IMR-90 (cell line): ENCODE measurements around the gene TSHZ1. TPM values are rescaled to one million over a fixed set of nuclear protein-coding genes. Genes with fewer than 3 reads are reported as not detected.

Experiments
- ATAC-seq: fragments of 200-7000 bp; cut with Tn5 transposase; 2 replicates; pipeline ENCODE4 v1.9.1; 2020; ENCODE audit warnings: low read depth, mild to moderate bottlenecking, moderate library complexity
- BruUV-seq: library from RNA; stranded (reverse); fragments of 400-500 nt; replicated peaks from 2 replicates; lab custom pipeline; 2021; lab: Mats Ljungman, UMichigan
- CTCF ChIA-PET: fragments of 300-600 bp; formaldehyde crosslinking; extraction: SDS; loops from one replicate; lab custom pipeline; 2021; ENCODE audit warnings: antibody characterized with exemption; lab: Yijun Ruan, JAX
- POLR2A ChIA-PET: fragments of 300-600 bp; sonication (Branson Sonifier 250); formaldehyde crosslinking; loops from one replicate; lab custom pipeline; 2022; ENCODE audit warnings: antibody characterized with exemption; ENCODE audit not compliant: unreplicated experiment; lab: Charles Lee
- DNase-seq: peaks from one replicate; pipeline ENCODE4 v3.0.0; 2013
- H2AFZ ChIP-seq: replicated peaks from 2 replicates; pipeline ENCODE3; 2013; ENCODE audit warnings: low read length, mild to moderate bottlenecking; ENCODE audit not compliant: poor library complexity
- H2AK5ac ChIP-seq: 2 replicates; pipeline ENCODE4 v1.6.1; 2013; ENCODE audit warnings: low read depth, low read length, inconsistent platforms
- H2AK9ac ChIP-seq: replicated peaks from 2 replicates; pipeline ENCODE3; 2013; ENCODE audit warnings: mild to moderate bottlenecking, low read depth, low read length, moderate library complexity; ENCODE audit not compliant: poor library complexity
- H2BK120ac ChIP-seq: 2 replicates; pipeline ENCODE4 v1.6.1; 2013; ENCODE audit warnings: low read depth, low read length, inconsistent platforms
- H2BK15ac ChIP-seq: 3 replicates; pipeline ENCODE4 v1.6.1; 2013; ENCODE audit warnings: low read depth, low read length, inconsistent platforms
- H2BK20ac ChIP-seq: 2 replicates; pipeline ENCODE4 v1.6.1; 2013; ENCODE audit warnings: low read depth, mild to moderate bottlenecking, inconsistent platforms, low read length, moderate library complexity
- H2BK5ac ChIP-seq: 2 replicates; pipeline ENCODE4 v1.6.1; 2013; ENCODE audit warnings: mild to moderate bottlenecking, low read depth, low read length, inconsistent platforms; ENCODE audit not compliant: poor library complexity, severe bottlenecking
- H3K14ac ChIP-seq: replicated peaks from 2 replicates; pipeline ENCODE4 v1.6.1; 2013; ENCODE audit warnings: low read depth, low read length, inconsistent platforms
- H3K18ac ChIP-seq: 2 replicates; pipeline ENCODE4 v1.6.1; 2013; ENCODE audit warnings: low read depth, low read length, control low read depth
- H3K23ac ChIP-seq: 2 replicates; pipeline ENCODE4 v1.6.1; 2013; ENCODE audit warnings: low read depth, low read length, inconsistent platforms
- H3K27ac ChIP-seq: 2 replicates; pipeline ENCODE4 v1.5.1; 2013; ENCODE audit warnings: mild to moderate bottlenecking, control low read depth, low read length; ENCODE audit not compliant: insufficient read depth
- H3K27me3 ChIP-seq: 2 replicates; pipeline ENCODE4 v1.6.1; 2013; ENCODE audit warnings: low read length; ENCODE audit not compliant: control insufficient read depth, insufficient read depth
- H3K36me3 ChIP-seq: 2 replicates; pipeline ENCODE4 v1.6.1; 2013; ENCODE audit warnings: low read length, mixed read lengths; ENCODE audit not compliant: control insufficient read depth, insufficient read depth
- H3K4ac ChIP-seq: 2 replicates; pipeline ENCODE4 v1.6.1; 2013; ENCODE audit warnings: low read depth, low read length, inconsistent platforms
- H3K4me1 ChIP-seq: 2 replicates; pipeline ENCODE4 v1.6.1; 2013; ENCODE audit warnings: low read length, mixed read lengths; ENCODE audit not compliant: control insufficient read depth, insufficient read depth
- H3K4me2 ChIP-seq: 2 replicates; pipeline ENCODE4 v1.6.1; 2013; ENCODE audit warnings: low read depth, mild to moderate bottlenecking, control low read depth, low read length, moderate library complexity
- H3K4me3 ChIP-seq: 2 replicates; pipeline ENCODE4 v1.5.1; 2013; ENCODE audit warnings: low read depth, mild to moderate bottlenecking, control low read depth, low read length, moderate library complexity; ENCODE audit not compliant: insufficient read depth
- H3K56ac ChIP-seq: 2 replicates; pipeline ENCODE4 v1.6.1; 2013; ENCODE audit warnings: low read length, inconsistent platforms; ENCODE audit not compliant: insufficient read depth; ENCODE audit errors: extremely low read depth
- H3K79me1 ChIP-seq, 2 experiments: 2 replicates each; pipeline ENCODE4 v1.6.1; 2013; ENCODE audit warnings: low read length in 2 of 2, inconsistent platforms in 1 of 2, low read depth in 1 of 2
- H3K9ac ChIP-seq: 2 replicates; pipeline ENCODE4 v1.6.1; 2013; ENCODE audit warnings: low read depth, low read length, control low read depth
- H3K9me1 ChIP-seq: 2 replicates; pipeline ENCODE4 v1.6.1; 2013; ENCODE audit warnings: low read length, inconsistent platforms; ENCODE audit not compliant: insufficient read depth
- H3K9me3 ChIP-seq: 2 replicates; pipeline ENCODE4 v1.6.1; 2013; ENCODE audit warnings: low read length; ENCODE audit not compliant: control insufficient read depth, insufficient read depth
- H4K20me1 ChIP-seq: 2 replicates; pipeline ENCODE4 v1.6.1; 2013; ENCODE audit warnings: low read length, inconsistent platforms; ENCODE audit not compliant: insufficient read depth
- H4K5ac ChIP-seq: 2 replicates; pipeline ENCODE4 v1.6.1; 2013; ENCODE audit warnings: mild to moderate bottlenecking, low read depth, low read length, control low read depth
- H4K8ac ChIP-seq, 2 experiments: 2 replicates each; pipeline ENCODE4 v1.6.1; 2013; ENCODE audit warnings: low read depth in 2 of 2, low read length in 2 of 2, control low read depth in 1 of 2, inconsistent platforms in 1 of 2
- H4K91ac ChIP-seq: 2 replicates; pipeline ENCODE4 v1.6.1; 2013; ENCODE audit warnings: low read depth, low read length, inconsistent platforms; ENCODE audit not compliant: insufficient read depth
- CHD1 ChIP-seq: IDR thresholded peaks from 2 replicates; pipeline ENCODE4 v1.6.1; 2012; ENCODE audit warnings: low read depth, low read length, improper control_type of control experiment
- CTCF ChIP-seq: conservative IDR thresholded peaks from 2 replicates; pipeline ENCODE4 v1.5.1; 2012; ENCODE audit warnings: mild to moderate bottlenecking, low read depth, low read length, improper control_type of control experiment
- ELK1 ChIP-seq: fragments of 150-350 bp; IDR thresholded peaks from 2 replicates; pipeline ENCODE4 v1.6.1; 2016; ENCODE audit warnings: low read depth, mild to moderate bottlenecking, low read length, moderate library complexity, borderline replicate concordance
- MAFK ChIP-seq: IDR thresholded peaks from 2 replicates; pipeline ENCODE4 v1.6.1; 2012; ENCODE audit warnings: low read depth, low read length, improper control_type of control experiment
- MAZ ChIP-seq: IDR thresholded peaks from 2 replicates; pipeline ENCODE4 v1.6.1; 2012; ENCODE audit warnings: low read depth, mild to moderate bottlenecking, low read length, improper control_type of control experiment, moderate library complexity, borderline replicate concordance
- POLR2A ChIP-seq: IDR thresholded peaks from 2 replicates; pipeline ENCODE4 v1.6.1; 2012; ENCODE audit warnings: mild to moderate bottlenecking, low read depth, low read length
- RAD21 ChIP-seq: IDR thresholded peaks from 2 replicates; pipeline ENCODE4 v1.6.1; 2012; ENCODE audit warnings: low read length, improper control_type of control experiment
- SMC3 ChIP-seq: fragments of 150-350 bp; IDR thresholded peaks from 2 replicates; pipeline ENCODE4 v1.6.1; 2016; ENCODE audit warnings: low read depth, mild to moderate bottlenecking, antibody characterized with exemption, low read length, moderate library complexity
- WGBS, 2 experiments: methylation state at CpG; one replicate each; pipeline versions ENCODE4 v1.1.5 to v1.1.7; 2013; ENCODE audit warnings: missing lambda C conversion rate in 2 of 2; ENCODE audit not compliant: insufficient read length in 1 of 2; ENCODE audit errors: extremely low coverage in 2 of 2; 5-methylcytosine and 5-hydroxymethylcytosine counted together
- dilution Hi-C: fragments of 300-500 bp; cut with HindIII; formaldehyde crosslinking; loops from one replicate; pipeline ENCODE4 v1.14.3; 2018; ENCODE audit warnings: low sequenced_read_pairs; ENCODE audit not compliant: unreplicated experiment
- in situ Hi-C: fragments of 300-500 bp; cut with MboI; formaldehyde crosslinking; loops from 3 replicates; pipeline ENCODE4 v1.14.3; 2019; ENCODE audit warnings: low sequenced_read_pairs, inconsistent platforms, mixed read lengths
- intact Hi-C: fragments of 100-400 bp; cut with micrococcal nuclease; formaldehyde crosslinking; loops from 2 replicates; pipeline ENCODE4 v1.10.0; 2022
- polyA plus RNA-seq, 3 experiments: library from polyadenylated mRNA; depleted of rRNA; stranded (reverse); fragments of >200 nt; gene quantifications; 2 replicates each; pipeline ENCODE4 v1.2.3, GENCODE V29; 2012; ENCODE audit warnings: low replicate concordance in 1 of 3
- total RNA-seq: library from RNA; depleted of rRNA; stranded (reverse); fragments of >200 nt; gene quantifications from 2 replicates; pipeline ENCODE4 v1.2.3, GENCODE V29; 2012

The TSHZ1 gene
- total and polyA plus RNA-seq, 2 of the 4 experiments (the other 2 are of a cell fraction) = 7.1 to 10.0 TPM

- Histone ChIP-seq H3K14ac (no peak overlapping the region), H2BK5ac (no peak overlapping the region), H3K36me3 (no peaks in the 10 kb centered on the region), H3K4me1 (no peaks in the 10 kb centered on the region), H3K9me3 (0 out of 2 replicates have a peak, but pooled peaks cover 2% of the 10 kb centered on the region), H3K4ac (no peak overlapping the region), H3K9ac (no peak overlapping the region), H4K8ac (no peak overlapping the region), H3K4me3 (no peak overlapping the region), H3K79me1 (no peaks in the 10 kb centered on the region), H2BK15ac (no peak overlapping the region), H3K27me3 (peaks cover 3% of the 10 kb centered on the region; the same call in 1 of the 2 replicates), H4K91ac (no peak overlapping the region), H2AK9ac (no peak overlapping the region), H3K23ac (no peak overlapping the region), H3K18ac (no peak overlapping the region), H2BK20ac (no peak overlapping the region), H2AFZ (no peak overlapping the region), H4K20me1 (no peaks in the 10 kb centered on the region), H4K5ac (no peak overlapping the region), H2AK5ac (no peak overlapping the region), H3K27ac (no peak overlapping the region), H3K56ac (no peak overlapping the region), H3K4me2 (no peak overlapping the region), H3K9me1 (no peaks in the 10 kb centered on the region), H2BK120ac (no peak overlapping the region)
- intact Hi-C loops (no loop called here), in situ Hi-C loops (no loop called here), dilution Hi-C loops (no loop called here)
- ATAC-seq = no peak
- BruUV-seq = no TSS peak
- DNase-seq = no peak
- TF ChIP-seq CHD1 = no peak
- TF ChIP-seq RAD21 = no peak
- TF ChIP-seq MAZ = no peak
- no peak for TF ChIP-seq CTCF
- no peak for TF ChIP-seq SMC3
- no peak for TF ChIP-seq POLR2A
- TF ChIP-seq MAFK = no peak
- no peak for TF ChIP-seq ELK1
- POLR2A ChIA-PET = interaction anchor here (0.7 kb wide), 1 partner anchor 25 kb away, joined by 3 read pairs; no protein-coding TSS in a partner anchor
- no CpG with 5 or more reads among the region's 2 CpGs for WGBS, 2 experiments
- CTCF ChIA-PET = interaction anchor here (0.6 kb wide), 1 partner anchor 34 kb away, joined by 3 read pairs; no protein-coding TSS in a partner anchor
Observed at GRCh38 chr18:75307530-75307929, 96.9 kb downstream of the TSHZ1 start.
